GM12874 (cell line): ENCODE results near the gene CLRN2.

ENCODE experiments used
- TF ChIP-seq, protein P1 (sequence below): IDR thresholded peaks from 2 replicates; pipeline ENCODE4 v1.5.1; 2011; ENCODE audit warnings: low read depth, mild to moderate bottlenecking, control low read depth, low read length, moderate library complexity; ENCODE audit not compliant: insufficient read depth

The CLRN2 gene

DNA sequence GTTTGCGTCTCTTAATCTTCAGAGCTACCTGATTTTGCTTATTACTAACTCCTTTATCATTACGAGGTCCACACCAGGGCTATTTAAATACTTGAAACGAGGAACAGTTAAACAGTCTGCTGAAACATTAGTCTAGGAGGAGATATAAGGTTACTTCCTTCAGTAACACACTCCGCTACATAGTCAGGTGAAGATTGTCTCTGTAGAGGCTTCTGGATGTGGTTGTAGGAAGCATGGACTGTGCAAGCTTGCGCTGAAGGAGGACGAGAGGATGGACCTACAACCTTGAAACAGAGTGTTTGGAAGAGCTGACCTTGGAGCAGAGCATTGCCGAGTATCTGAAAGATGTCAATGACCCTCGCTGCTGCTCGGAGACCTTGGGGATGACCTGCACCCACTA lies at the start of gene CLRN2:
CLRN2 (plus strand) TSS at position 301 of the 400 bp plus-strand sequence. CDS start 102 bp downstream, outside the sequence.
- TF ChIP-seq, protein P1, sequence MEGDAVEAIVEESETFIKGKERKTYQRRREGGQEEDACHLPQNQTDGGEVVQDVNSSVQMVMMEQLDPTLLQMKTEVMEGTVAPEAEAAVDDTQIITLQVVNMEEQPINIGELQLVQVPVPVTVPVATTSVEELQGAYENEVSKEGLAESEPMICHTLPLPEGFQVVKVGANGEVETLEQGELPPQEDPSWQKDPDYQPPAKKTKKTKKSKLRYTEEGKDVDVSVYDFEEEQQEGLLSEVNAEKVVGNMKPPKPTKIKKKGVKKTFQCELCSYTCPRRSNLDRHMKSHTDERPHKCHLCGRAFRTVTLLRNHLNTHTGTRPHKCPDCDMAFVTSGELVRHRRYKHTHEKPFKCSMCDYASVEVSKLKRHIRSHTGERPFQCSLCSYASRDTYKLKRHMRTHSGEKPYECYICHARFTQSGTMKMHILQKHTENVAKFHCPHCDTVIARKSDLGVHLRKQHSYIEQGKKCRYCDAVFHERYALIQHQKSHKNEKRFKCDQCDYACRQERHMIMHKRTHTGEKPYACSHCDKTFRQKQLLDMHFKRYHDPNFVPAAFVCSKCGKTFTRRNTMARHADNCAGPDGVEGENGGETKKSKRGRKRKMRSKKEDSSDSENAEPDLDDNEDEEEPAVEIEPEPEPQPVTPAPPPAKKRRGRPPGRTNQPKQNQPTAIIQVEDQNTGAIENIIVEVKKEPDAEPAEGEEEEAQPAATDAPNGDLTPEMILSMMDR, result no peak

GRCh38 chr4:17468619-17469221 lies 46.2 kb upstream of the CLRN2 start:
- TF ChIP-seq, protein P1, result peak; percentile 52

- TF ChIP-seq, protein P1, result no peak
Measured at GRCh38 chr4:17469931-17470674, 44.9 kb upstream of the CLRN2 start.

DNA sequence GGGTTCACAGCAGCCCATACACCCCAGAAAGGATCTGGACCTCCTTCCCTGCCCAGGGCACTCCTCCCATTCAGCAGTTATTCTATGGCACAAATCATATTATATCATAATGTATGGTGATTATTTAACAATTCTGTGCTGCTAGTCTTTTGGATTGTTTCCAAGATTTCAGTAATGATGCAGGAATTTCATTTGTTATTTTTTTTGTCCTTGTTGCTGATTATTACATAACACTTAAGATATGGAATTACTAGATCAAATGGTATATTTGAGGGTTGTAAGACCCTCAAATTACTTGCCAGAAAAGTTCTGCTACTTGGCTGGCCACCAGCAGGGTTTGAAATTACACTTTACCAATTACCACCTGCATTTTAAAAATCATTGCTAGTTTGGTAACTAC lies 39.5 kb upstream of the CLRN2 start:
- TF ChIP-seq, protein P1, result no peak

GRCh38 chr4:17476853-17477252 lies 38.1 kb upstream of the CLRN2 start:
- TF ChIP-seq, protein P1, result no peak

GRCh38 chr4:17477774-17478472 lies 37.0 kb upstream of the CLRN2 start:
- TF ChIP-seq, protein P1, result no peak

GRCh38 chr4:17480210-17480927 lies 34.6 kb upstream of the CLRN2 start:
- TF ChIP-seq, protein P1, result no peak
